HG02884 (cell line): ENCODE measurements around the gene GP2.
"Not testable (repeated sequence)": the region's sequence is repeated elsewhere in the genome, so short reads cannot be mapped to it uniquely, and the experiment has no call there.

Experiments
- ATAC-seq: cut with Tn5 transposase; IDR thresholded peaks from one replicate; pipeline ENCODE4 v1.9.1; 2021; ENCODE audit warnings: mild to moderate bottlenecking, moderate library complexity; ENCODE audit not compliant: unreplicated experiment

Gene GP2

GRCh38 chr16:20326321-20326720 lies 992 bp downstream of the GP2 start:
- ATAC-seq: no peak

- no peak for ATAC-seq
Observed at GRCh38 chr16:20325005-20325404, 2.3 kb downstream of the GP2 start.

GRCh38 chr16:20323591-20324117 lies 3.7 kb downstream of the GP2 start:
- no peak for ATAC-seq

GRCh38 chr16:20322696-20323095 lies 4.6 kb downstream of the GP2 start:
- ATAC-seq: no peak

- ATAC-seq: no peak
Observed at GRCh38 chr16:20321671-20322070, 5.6 kb downstream of the GP2 start.

- ATAC-seq: not testable (repeated sequence)
Observed at GRCh38 chr16:20321051-20321450, 6.3 kb downstream of the GP2 start.

GRCh38 chr16:20320592-20320991 lies 6.7 kb downstream of the GP2 start:
- no peak for ATAC-seq

- ATAC-seq: no peak
Observed at GRCh38 chr16:20320178-20320577, 7.1 kb downstream of the GP2 start.

GRCh38 chr16:20319406-20319805 lies 7.9 kb downstream of the GP2 start:
- ATAC-seq: no peak

GRCh38 chr16:20318437-20318836 lies 8.9 kb downstream of the GP2 start:
- no peak for ATAC-seq

GRCh38 chr16:20318006-20318405 lies 9.3 kb downstream of the GP2 start:
- no peak for ATAC-seq

GRCh38 chr16:20317117-20317516 lies 10.2 kb downstream of the GP2 start:
- no peak for ATAC-seq

- ATAC-seq: no peak
Observed at GRCh38 chr16:20316715-20317114, 10.6 kb downstream of the GP2 start.

- ATAC-seq: no peak
Observed at GRCh38 chr16:20315764-20316163, 11.5 kb downstream of the GP2 start.

- no peak for ATAC-seq
Observed at GRCh38 chr16:20314575-20314974, 12.7 kb downstream of the GP2 start.

- no peak for ATAC-seq
Observed at GRCh38 chr16:20313741-20314140, 13.6 kb downstream of the GP2 start.

- ATAC-seq: not testable (repeated sequence)
Observed at GRCh38 chr16:20312536-20313095, 14.7 kb downstream of the GP2 start.

- no peak for ATAC-seq
Observed at GRCh38 chr16:20311548-20311947, 15.8 kb downstream of the GP2 start.

GRCh38 chr16:20310421-20311395 lies 16.6 kb downstream of the GP2 start:
- no peak for ATAC-seq

- no peak for ATAC-seq
Observed at GRCh38 chr16:20309786-20310185, 17.5 kb downstream of the GP2 start.

- no peak for ATAC-seq
Observed at GRCh38 chr16:20308801-20309590, 18.3 kb downstream of the GP2 start.
